OCI-LY7 (cell line): Measurements from ENCODE around the gene TUBAL3.

Experiments used
- CTCF ChIP-seq: fragments of 200-600 bp; sonication (generic); conservative IDR thresholded peaks from 2 replicates; pipeline ENCODE4 v1.5.1; 2014; ENCODE audit warnings: mild to moderate bottlenecking, antibody characterized with exemption, low read length, moderate library complexity, mixed read lengths
- EZH2phosphoT487 ChIP-seq: fragments of 200-600 bp; sonication (generic); IDR thresholded peaks from 2 replicates; pipeline ENCODE4 v1.6.1; 2018; ENCODE audit warnings: low read depth, borderline replicate concordance, mild to moderate bottlenecking, mixed run types, antibody characterized with exemption, low read length, moderate library complexity, mixed read lengths

DNA sequence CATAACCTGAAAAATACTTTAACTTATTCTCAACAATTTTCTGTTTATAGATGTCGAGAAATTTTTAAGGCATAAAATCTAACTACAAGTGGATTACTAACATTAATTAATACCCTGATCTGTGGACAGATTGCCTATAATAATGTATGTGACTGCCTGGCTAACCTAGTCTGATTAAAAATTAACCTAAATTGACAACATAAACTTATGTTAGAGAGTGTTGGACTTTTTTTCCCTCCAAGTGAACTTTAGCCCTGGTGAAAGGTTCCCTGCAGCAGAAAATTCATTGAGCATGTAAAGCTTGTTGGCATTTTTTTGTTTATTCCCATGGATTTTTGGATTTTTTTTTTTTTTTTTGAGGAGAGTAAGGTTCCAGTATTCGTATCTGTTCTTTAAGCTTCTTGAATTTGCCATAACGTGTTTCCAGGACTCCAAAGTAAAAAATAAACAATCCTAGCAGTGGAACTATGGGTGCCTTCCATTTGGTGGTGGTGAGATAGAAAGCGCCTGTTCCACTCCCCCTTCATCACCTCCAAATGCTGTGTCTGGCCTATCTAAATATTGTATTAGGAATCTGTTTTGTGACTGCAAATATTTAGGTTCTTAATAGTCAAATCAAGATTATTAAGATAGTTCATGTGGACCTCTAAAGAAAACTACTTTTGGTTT lies 43.8 kb upstream of the TUBAL3 start:
- TF ChIP-seq CTCF: no peak
- no peak for TF ChIP-seq EZH2phosphoT487
